GM23338 (cell line): Measurements from ENCODE around the gene DTD1. TPM values are rescaled to one million over a fixed set of nuclear protein-coding genes. Genes with fewer than 3 reads are reported as not detected.

Experiments used
- ATAC-seq: fragments of 200-7000 bp; cut with Tn5 transposase; 3 replicates; pipeline ENCODE4 v1.9.1; 2020
- DNase-seq: peaks from one replicate; pipeline ENCODE4 v3.0.0-alpha.2; 2015; ENCODE audit warnings: low spot score
- H2AFZ ChIP-seq: fragments of 200-600 bp; sonication (generic); 2 replicates; pipeline ENCODE4 v1.8.0; 2016; ENCODE audit warnings: antibody characterized with exemption, mild to moderate bottlenecking, moderate library complexity
- H3F3A ChIP-seq: fragments of 200-600 bp; sonication (generic); replicated peaks from 2 replicates; pipeline ENCODE4 v1.8.0; 2017; ENCODE audit warnings: antibody characterized with exemption, mixed run types, low read depth
- H3K27ac ChIP-seq: fragments of 200-600 bp; sonication (generic); 2 replicates; pipeline ENCODE4 v1.6.1; 2016; ENCODE audit warnings: low read depth
- H3K27me3 ChIP-seq: fragments of 200-600 bp; sonication (generic); 2 replicates; pipeline ENCODE4 v1.8.0; 2016; ENCODE audit warnings: mild to moderate bottlenecking, mixed run types, moderate library complexity; ENCODE audit not compliant: insufficient read depth
- H3K36me3 ChIP-seq: fragments of 200-600 bp; sonication (generic); 2 replicates; pipeline ENCODE4 v1.8.0; 2016; ENCODE audit warnings: mild to moderate bottlenecking; ENCODE audit not compliant: insufficient read depth
- H3K4me1 ChIP-seq: fragments of 200-600 bp; sonication (generic); 2 replicates; pipeline ENCODE4 v1.8.0; 2016; ENCODE audit warnings: mild to moderate bottlenecking, moderate library complexity; ENCODE audit not compliant: insufficient read depth
- H3K4me2 ChIP-seq: fragments of 200-600 bp; sonication (generic); 2 replicates; pipeline ENCODE4 v1.7.1; 2017; ENCODE audit warnings: mixed run types
- H3K4me3 ChIP-seq: fragments of 200-600 bp; sonication (generic); 2 replicates; pipeline ENCODE4 v1.6.1; 2016; ENCODE audit warnings: mixed run types
- H3K79me2 ChIP-seq: fragments of 200-600 bp; sonication (generic); replicated peaks from 2 replicates; pipeline ENCODE4 v1.8.0; 2017; ENCODE audit warnings: mild to moderate bottlenecking; ENCODE audit not compliant: insufficient read depth
- H3K9me2 ChIP-seq: fragments of 200-600 bp; sonication (generic); 2 replicates; pipeline ENCODE4 v1.8.0; 2017; ENCODE audit not compliant: insufficient read depth
- H4K20me1 ChIP-seq: fragments of 200-600 bp; sonication (generic); replicated peaks from 2 replicates; pipeline ENCODE4 v1.8.0; 2017; ENCODE audit warnings: mild to moderate bottlenecking; ENCODE audit not compliant: insufficient read depth
- H3K27ac Mint-ChIP-seq: 2 replicates; pipeline ENCODE4 v1.8.0; 2020; ENCODE audit warnings: inconsistent platforms, mild to moderate bottlenecking, moderate library complexity, mixed read lengths
- H3K27me3 Mint-ChIP-seq: 3 replicates; pipeline ENCODE4 v1.8.0; 2022; ENCODE audit warnings: low read depth, mild to moderate bottlenecking, moderate library complexity, mixed read lengths, inconsistent platforms; ENCODE audit not compliant: insufficient read depth, poor library complexity
- H3K36me3 Mint-ChIP-seq: 3 replicates; pipeline ENCODE4 v1.8.0; 2021; ENCODE audit warnings: low read depth, mild to moderate bottlenecking, inconsistent platforms, moderate library complexity, mixed read lengths
- H3K4me1 Mint-ChIP-seq: 3 replicates; pipeline ENCODE4 v1.8.0; 2020; ENCODE audit warnings: mild to moderate bottlenecking, inconsistent platforms, mixed read lengths
- H3K4me3 Mint-ChIP-seq: 3 replicates; pipeline ENCODE4 v1.8.0; 2021; ENCODE audit warnings: moderate library complexity, mild to moderate bottlenecking, inconsistent platforms, mixed read lengths
- H3K9me3 Mint-ChIP-seq: 3 replicates; pipeline ENCODE4 v1.8.0; 2020; ENCODE audit warnings: moderate library complexity, mild to moderate bottlenecking, inconsistent platforms, mixed read lengths
- CTCF ChIP-seq, 2 experiments: fragments of 200-600 bp in 1 of 2; sonication (generic) in 1 of 2; conservative IDR thresholded peaks; 2 replicates each; pipeline versions ENCODE4 v1.5.1 to v1.6.1; 2016 to 2017; ENCODE audit warnings: antibody characterized with exemption in 2 of 2, low read depth in 2 of 2, mild to moderate bottlenecking in 2 of 2, moderate library complexity in 1 of 2
- JUNB ChIP-seq: IDR thresholded peaks from one replicate; pipeline ENCODE4 v1.6.1; 2016; ENCODE audit warnings: antibody characterized with exemption; ENCODE audit not compliant: unreplicated experiment
- ZNF114 ChIP-seq: fragments of 250-450 bp; sonication (Bioruptor Pico); IDR thresholded peaks from 2 replicates; pipeline ENCODE4 v1.5.0; 2020; ENCODE audit warnings: mild to moderate bottlenecking, moderate library complexity
- ZNF462 ChIP-seq: fragments of 250-450 bp; sonication (Bioruptor Pico); IDR thresholded peaks from 2 replicates; pipeline ENCODE4 v1.5.0; 2020; ENCODE audit warnings: mild to moderate bottlenecking, moderate library complexity
- polyA plus RNA-seq: library from polyadenylated mRNA; unstranded; fragments of >200 nt; fragmentation: Nextera tagmentation; extraction: Ambion mirVana; gene quantifications from 2 replicates; pipeline ENCODE4 v1.2.1, GENCODE V29; 2016
- total RNA-seq: library from RNA; depleted of rRNA; stranded (reverse); fragments of >200 nt; shearing (Covaris generic); gene quantifications from 2 replicates; pipeline ENCODE4 v1.2.3, GENCODE V29; 2014
- TF ChIP-seq, protein P1 (sequence below): IDR thresholded peaks from one replicate; pipeline ENCODE4 v1.6.1; 2018; ENCODE audit warnings: antibody characterized with exemption; ENCODE audit not compliant: unreplicated experiment
- TF ChIP-seq, protein P2 (sequence below): IDR thresholded peaks from 2 replicates; pipeline ENCODE4 v1.6.1; 2016; ENCODE audit warnings: antibody characterized with exemption

DTD1 gene
- total and polyA plus RNA-seq, 2 experiments from 2014 or later, result 69.8 to 74.0 TPM

- TF ChIP-seq, protein P1, sequence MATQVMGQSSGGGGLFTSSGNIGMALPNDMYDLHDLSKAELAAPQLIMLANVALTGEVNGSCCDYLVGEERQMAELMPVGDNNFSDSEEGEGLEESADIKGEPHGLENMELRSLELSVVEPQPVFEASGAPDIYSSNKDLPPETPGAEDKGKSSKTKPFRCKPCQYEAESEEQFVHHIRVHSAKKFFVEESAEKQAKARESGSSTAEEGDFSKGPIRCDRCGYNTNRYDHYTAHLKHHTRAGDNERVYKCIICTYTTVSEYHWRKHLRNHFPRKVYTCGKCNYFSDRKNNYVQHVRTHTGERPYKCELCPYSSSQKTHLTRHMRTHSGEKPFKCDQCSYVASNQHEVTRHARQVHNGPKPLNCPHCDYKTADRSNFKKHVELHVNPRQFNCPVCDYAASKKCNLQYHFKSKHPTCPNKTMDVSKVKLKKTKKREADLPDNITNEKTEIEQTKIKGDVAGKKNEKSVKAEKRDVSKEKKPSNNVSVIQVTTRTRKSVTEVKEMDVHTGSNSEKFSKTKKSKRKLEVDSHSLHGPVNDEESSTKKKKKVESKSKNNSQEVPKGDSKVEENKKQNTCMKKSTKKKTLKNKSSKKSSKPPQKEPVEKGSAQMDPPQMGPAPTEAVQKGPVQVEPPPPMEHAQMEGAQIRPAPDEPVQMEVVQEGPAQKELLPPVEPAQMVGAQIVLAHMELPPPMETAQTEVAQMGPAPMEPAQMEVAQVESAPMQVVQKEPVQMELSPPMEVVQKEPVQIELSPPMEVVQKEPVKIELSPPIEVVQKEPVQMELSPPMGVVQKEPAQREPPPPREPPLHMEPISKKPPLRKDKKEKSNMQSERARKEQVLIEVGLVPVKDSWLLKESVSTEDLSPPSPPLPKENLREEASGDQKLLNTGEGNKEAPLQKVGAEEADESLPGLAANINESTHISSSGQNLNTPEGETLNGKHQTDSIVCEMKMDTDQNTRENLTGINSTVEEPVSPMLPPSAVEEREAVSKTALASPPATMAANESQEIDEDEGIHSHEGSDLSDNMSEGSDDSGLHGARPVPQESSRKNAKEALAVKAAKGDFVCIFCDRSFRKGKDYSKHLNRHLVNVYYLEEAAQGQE, result no peak
- no peak for TF ChIP-seq ZNF114
- TF ChIP-seq JUNB, result no peak
These were observed 8.4 kb downstream of the DTD1 start (continued) for GRCh38 chr20:18596270-18596669.

GRCh38 chr20:18609741-18610140 lies 21.9 kb downstream of the DTD1 start:
- no peak for ATAC-seq

More at GRCh38 chr20:18609741-18610140, 21.9 kb downstream of the DTD1 start:
- no peaks in the 10 kb centered on the region for H3F3A ChIP-seq
- Mint-ChIP-seq H3K9me3 (no peaks in the 10 kb centered on the region), H3K36me3 (no peaks in the 10 kb centered on the region; the same call in 2 of the 3 replicates), H3K4me1 (peaks cover 17% of the 10 kb centered on the region), H3K4me3 (no peak overlapping the region), H3K27me3 (peaks cover 3% of the 10 kb centered on the region), H3K27ac (no peak overlapping the region)
- no peaks in the 10 kb centered on the region for H3K4me1 ChIP-seq
- no peaks in the 10 kb centered on the region; the same call in 1 of the 2 replicates for H3K79me2 ChIP-seq
- H2AFZ ChIP-seq, result no peak overlapping the region
- TF ChIP-seq CTCF (conservative IDR thresholded peaks at IDR 0.05; ENCODE audit: low read depth in 2 of 2) (no peak), ZNF114 (no peak), ZNF462 (CRISPR knock-in tag) (no peak)
- TF ChIP-seq, protein P2, sequence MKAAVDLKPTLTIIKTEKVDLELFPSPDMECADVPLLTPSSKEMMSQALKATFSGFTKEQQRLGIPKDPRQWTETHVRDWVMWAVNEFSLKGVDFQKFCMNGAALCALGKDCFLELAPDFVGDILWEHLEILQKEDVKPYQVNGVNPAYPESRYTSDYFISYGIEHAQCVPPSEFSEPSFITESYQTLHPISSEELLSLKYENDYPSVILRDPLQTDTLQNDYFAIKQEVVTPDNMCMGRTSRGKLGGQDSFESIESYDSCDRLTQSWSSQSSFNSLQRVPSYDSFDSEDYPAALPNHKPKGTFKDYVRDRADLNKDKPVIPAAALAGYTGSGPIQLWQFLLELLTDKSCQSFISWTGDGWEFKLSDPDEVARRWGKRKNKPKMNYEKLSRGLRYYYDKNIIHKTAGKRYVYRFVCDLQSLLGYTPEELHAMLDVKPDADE, result no peak
- H3K4me2 ChIP-seq, result no peak overlapping the region
- 0 out of 2 replicates have a peak, but pooled peaks cover 3% of the 10 kb centered on the region for H4K20me1 ChIP-seq
- H3K27me3 ChIP-seq, result no peaks in the 10 kb centered on the region
- H3K4me3 ChIP-seq, result no peak overlapping the region
- DNase-seq, result no peak
- no peaks in the 10 kb centered on the region for H3K9me2 ChIP-seq
- no peaks in the 10 kb centered on the region for H3K36me3 ChIP-seq
- no peak overlapping the region for H3K27ac ChIP-seq
